Activated CD4-positive, alpha-beta T cell treated with anti-CD3 and anti-CD28 coated beads, Interleukin-2, amount 50 U/mL, for 16 hours (primary cell): ENCODE data around the gene UTS2B.
A peak's percentile ranks its signal among the peaks of the same experiment; 100 is the strongest.

ENCODE experiments used
- DNase-seq: peaks from one replicate; pipeline ENCODE4 v3.0.0-alpha.2; 2020

The UTS2B gene

DNA sequence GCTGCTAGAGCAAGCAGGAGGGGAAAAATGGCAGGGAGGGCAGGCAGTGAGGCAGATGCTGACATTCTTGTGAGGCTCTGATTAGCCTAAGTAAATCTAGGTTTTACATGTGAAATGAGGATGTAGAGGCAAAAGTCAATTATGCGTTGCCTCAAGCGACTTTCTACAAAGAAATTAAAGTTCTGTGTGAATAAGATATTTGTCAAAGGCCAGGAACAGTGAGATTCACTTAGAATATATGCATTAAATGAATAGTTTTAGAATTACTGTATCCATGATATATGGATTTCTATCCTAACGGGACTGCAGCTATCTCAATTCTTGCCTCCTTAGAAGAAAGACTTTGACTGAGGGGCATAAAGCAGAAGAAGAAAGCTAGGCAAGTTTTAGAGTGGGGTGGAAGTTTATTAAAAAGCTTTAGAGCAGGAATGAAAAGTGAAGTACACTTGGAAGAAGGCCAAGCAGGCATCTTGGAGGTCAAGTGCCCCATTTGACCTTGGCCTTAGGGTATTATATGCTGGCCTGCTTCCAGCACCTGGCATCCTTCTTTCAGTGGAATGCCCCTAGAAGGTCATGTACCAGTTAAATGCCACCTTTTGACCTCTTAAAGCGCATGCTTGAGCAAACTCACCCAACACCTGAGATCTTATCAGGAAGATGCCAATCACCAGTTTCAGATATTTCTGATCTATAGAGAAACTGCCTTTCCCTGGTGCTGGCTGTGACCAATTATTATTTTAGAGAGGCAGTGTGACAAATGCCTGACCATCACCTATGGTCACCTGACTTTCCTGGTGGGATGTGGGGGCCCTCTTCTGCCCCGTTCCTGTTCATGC lies 93.1 kb downstream of the UTS2B start:
- DNase-seq = no peak

DNA sequence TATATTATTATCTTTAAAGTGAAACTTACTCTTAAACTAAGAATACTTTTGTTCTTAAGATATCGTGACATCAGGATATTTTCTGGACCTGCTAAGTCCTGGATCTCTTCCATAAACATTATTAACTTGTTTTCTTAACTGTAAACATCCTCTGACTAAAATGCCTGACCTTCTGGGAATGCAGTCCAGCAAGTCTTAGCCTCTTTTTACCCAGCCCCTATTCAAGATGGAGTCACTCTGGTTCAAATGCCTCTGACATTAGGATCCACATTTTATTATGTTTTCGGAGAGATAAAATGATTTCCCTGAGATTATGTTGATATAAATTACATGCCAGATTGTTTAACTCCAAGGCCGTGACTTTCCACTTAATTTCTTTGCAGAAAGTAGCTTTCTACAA lies 93.7 kb downstream of the UTS2B start:
- DNase-seq = no peak

DNA sequence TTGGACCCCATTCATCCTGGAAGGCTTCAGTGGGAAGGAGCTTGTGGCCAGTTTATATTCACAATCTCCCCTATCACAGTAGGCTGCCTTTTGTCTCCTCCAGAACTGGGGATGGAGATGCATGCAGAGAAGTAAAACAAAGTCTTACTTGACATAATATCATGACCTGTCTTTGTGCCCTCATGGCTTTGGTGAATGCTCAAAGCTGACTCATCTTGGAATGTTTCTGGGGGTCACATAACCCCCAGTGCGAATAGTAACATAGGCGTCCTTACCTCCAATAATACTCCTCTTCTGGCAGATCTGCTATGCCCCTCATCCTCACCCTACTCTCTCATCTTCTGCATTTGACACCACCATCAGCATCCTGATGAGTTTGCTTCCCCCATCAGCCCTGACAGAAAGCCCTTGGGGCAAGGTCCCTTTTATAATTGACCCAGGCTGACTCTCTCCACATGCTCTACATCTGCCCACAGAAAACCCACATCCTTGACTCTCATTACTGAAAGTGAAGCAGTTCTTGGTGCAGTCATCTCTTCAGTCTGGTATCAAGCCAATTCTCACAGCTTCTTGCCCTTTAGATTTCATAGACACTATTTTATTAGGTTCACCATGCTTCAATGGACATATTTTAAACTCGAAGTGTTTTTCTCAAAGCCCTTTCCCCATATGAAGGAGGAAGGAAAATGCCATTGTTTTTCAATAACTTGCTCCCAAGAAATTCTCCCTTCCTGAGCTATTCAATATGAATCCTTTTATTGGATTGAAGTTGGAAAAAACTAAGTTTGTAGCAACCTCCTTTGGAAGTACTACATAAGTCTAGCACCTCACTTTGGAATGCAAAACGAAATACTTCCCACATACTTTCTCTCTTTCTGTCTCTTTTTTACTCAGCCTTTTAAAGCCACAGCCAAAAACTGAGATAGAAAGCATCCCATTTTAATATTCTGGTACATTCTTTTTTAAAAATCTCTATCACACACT lies 94.7 kb downstream of the UTS2B start:
- DNase-seq = peak; percentile 5

DNA sequence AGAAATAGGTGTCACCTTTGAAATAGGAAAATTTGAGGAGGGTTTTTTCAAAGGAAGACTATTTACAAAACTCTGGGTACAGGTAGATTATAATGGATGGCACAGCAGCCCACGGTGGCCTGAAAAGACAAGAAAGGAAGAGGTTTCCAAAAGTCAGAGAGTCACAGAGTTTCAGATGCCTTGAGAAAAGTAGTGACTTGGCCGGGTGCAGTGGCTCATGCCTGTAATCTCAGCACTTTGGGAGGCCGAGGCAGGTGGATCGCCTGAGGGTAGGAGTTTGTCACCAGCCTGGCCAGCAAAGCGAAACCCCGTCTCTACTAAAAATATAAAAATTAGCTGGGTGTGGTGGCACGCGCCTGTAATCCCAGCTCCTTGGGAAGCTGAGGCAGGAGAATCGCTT lies 96.1 kb downstream of the UTS2B start:
- DNase-seq = no peak

DNA sequence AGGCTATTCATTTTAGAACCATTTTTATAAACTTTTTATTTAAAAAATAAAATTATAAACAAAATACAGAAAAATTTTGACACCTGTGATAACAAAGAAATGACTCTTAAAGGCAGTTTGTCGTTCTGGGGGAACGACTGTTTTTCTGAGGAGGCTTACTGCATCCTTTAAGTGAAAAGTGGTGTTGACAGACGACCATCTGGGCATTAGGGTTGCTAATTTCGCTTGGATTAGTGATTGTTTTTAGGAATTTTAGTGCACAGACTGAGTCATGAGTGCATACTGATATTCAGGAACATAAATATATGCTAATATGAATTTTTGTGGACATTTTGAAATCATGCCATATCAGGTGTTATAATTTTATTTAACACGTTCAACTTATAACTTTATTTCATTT lies 102.8 kb downstream of the UTS2B start:
- no peak for DNase-seq

DNA sequence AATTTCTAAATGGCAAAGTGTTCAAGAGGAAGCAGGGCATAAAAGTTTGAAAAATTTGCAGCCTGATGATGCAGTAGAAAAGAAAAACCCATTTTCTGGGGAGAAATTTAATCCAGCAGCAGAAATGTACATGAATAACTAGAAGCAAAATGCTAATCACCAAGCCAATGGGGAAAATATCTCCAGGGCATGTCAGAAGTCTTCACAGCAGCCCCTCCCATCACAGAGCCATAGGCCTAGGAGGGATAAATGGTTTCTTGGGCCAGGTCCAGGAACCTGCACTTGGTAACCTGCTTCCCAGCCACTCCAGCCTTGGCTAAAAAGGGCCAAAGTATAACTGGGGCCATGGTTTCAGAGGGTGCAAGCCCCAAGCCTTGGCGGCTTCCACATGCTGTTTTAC lies 108.7 kb downstream of the UTS2B start:
- no peak for DNase-seq

DNA sequence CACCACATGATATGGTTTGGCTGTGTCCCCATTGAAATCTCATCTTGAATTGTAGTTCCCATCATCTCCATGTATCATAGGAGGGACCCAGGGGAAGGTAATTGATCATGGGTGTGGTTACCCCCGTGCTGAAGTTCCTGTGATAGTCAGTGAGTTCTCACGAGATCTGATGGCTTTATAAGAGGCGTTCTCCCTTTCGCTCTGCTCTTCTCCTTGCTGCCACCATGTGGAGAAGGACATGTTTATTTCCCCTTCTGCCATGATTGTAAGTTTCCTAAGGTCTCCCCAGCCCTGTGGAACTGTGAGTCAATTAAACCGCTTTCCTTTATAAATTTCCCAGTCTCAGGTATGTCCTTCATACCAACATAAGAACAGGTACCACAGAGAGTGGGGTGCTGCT lies 109.4 kb downstream of the UTS2B start:
- DNase-seq = no peak

DNA sequence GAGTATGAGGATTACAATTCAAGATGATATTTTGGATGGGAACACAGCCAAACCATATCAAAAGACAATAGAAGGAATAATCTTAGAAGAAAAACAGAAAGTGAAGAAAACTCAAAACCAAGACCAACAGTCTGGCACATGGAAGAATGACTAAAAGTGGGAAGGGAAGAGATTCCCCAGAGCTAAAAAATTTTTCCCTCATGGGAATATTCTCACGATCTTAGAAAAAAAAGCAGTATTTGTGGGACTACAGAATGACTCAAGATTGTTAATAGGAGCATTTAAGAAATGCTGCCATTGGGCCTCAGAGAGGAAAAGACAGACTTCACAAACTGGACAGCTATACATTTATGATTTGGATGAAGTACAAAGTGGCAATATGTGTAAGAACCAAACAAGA lies 113.0 kb downstream of the UTS2B start:
- DNase-seq = no peak
